ENCODE results near the gene ASPG.

Gene ASPG

GRCh38 chr14:104075530-104076151 lies 9.9 kb upstream of the ASPG start:
- DNase-seq, result peak in 1 of 5 experiments; percentile 27

GRCh38 chr14:104076743-104077142 lies 8.8 kb upstream of the ASPG start:
- DNase-seq, result peak in 1 of 5 experiments; percentile 86

GRCh38 chr14:104078031-104078455 lies 7.5 kb upstream of the ASPG start:
- peak; percentile 60 to 93 (median 78) for DNase-seq

- DNase-seq, result no peak
These were observed 4.9 kb upstream of the ASPG start for GRCh38 chr14:104080376-104081260.

GRCh38 chr14:104081261-104081835 lies 4.2 kb upstream of the ASPG start:
- no peak for DNase-seq

- DNase-seq, result no peak
These were observed 3.5 kb upstream of the ASPG start for GRCh38 chr14:104081951-104082464.

GRCh38 chr14:104082807-104083206 lies 2.7 kb upstream of the ASPG start:
- DNase-seq, result no peak

DNA sequence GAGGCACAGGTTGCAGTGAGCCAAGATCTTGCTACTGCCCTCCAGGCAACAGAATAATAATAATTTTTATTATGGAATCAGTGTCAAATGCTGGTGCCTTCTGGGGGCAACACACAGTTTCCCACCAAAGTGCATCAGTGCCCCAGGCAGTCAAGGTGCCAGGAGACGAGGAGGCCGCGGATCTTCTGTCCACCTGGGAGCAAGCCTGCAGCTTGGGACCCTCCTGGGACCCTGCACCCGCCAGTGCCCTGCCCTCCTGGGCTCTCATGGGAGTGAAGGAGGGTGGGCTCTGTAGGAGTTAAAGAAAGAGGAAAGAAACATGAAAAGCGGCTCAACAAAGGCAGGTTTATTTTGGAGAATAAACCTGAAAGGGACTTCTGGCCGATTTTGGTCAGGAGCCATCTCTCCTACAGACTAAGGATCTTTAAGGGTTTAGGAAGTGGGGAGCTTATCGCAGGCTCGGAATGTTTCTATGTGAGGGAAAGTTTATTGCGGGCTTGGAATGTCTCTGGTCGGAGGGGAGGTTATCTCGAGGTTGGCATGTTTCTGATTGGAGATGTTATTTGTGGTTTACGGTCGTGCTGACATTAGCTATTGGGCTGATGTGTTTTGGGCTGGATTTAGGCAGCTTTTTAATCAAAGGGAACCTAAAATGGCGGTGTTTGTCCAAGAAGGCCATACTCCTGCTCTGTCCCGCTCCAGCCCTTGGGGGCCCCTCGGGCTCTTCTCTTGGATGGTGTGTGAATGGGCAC lies 1.1 kb upstream of the ASPG start:
- DNase-seq, result no peak

- peak in 1 of 5 experiments; percentile 7 for DNase-seq
These were observed 345 bp downstream of the ASPG start for GRCh38 chr14:104085889-104086201.

- no peak for DNase-seq
These were observed 735 bp downstream of the ASPG start for GRCh38 chr14:104086210-104086660.

GRCh38 chr14:104086661-104087461 lies 1.4 kb downstream of the ASPG start:
- DNase-seq, result no peak

DNA sequence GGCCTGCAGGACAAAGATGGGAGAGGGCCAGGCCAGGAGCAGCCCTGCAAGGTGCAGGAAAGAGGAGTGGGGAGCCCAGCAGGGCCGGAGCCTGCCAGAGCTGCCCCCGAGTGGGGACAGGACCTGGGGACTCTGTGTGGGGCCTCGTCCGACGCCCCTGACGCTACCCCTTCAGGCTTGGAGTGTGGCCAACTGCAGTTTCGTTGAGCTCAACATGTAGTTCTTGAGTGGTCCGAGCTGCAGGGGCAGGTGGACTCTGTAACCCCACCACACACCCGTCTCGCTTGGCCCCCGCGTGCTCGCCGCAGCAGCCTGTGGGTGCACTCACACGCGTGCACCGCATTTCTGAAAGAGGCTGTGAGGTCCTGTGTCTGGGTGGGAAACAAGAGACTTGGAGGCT lies 2.0 kb downstream of the ASPG start:
- peak in 1 of 5 experiments; percentile 8 for DNase-seq

DNA sequence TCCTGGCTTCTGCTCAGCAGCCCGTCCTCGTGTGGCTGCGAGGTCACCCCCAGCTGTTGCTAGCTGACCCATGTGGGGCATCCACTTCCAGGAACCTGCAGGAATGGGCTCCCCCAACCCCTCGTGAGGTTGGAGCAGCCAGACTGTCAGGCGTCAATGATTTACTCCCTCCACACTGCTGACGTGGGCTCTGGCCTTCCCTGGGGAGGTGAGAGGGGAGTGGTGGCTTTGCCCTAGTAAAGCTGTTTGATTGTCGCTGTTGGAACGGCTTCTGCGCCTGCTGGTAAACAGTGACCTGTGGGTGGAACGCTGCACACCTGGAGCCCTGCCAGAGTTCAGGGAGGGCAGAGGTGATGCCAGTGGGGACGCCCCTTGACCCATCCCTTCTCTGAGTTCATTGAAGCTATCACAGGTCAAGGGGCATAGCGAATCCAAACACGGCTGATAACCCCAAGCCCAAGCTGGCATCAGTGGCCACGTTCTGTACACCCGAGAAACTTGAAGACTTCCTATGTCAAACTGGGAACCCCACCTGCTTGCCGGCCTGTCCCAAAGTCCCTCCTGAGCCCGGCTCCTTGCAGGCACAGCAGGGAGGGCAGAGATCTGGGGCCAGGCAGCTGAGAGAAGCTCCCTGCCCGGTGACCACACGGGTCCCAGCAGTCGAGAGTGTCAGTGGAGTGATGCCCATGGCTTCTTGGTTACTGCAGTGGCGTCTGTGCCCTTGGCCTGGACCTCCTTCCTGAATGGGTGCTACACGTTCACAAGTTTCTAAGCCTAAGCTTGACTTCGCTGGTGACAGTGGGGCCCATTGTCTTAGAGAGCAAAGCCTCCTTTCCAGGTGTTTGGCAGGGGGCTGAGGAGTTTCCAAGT lies 2.7 kb downstream of the ASPG start:
- no peak for DNase-seq

DNA sequence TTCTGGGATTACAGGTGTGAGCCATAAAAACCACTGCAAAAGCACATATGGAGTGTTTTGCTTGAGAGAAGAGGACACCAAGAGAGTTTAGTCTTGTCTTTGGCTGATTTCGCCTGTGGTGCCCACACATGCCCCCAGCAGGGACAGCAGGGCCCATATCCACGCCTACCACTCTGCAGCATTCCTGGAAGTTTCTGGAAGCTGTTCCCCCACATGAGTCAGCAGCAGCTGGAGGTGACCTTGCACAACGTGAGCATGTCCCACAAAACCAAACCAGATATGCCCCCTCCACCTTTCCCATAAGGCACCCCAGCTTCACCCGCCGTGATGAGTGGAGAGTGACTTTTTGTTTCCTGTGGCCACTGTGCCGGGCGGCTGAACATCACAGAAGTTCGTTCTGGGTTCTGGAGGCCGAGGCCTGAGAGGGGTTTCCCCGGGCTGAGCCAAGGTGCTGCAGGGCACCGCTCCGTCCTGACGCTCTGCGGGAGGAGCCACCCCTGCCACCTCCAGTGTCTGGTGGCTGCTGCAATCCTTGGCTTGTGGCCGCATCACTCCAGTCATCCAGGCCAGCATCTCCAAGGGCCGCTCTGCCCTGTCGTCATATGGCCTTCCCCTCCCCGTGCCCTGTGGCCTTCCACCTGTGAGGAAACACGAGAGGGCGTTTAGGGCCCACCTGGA lies 4.7 kb downstream of the ASPG start:
- DNase-seq, result peak in 1 of 5 experiments; percentile 6

DNA sequence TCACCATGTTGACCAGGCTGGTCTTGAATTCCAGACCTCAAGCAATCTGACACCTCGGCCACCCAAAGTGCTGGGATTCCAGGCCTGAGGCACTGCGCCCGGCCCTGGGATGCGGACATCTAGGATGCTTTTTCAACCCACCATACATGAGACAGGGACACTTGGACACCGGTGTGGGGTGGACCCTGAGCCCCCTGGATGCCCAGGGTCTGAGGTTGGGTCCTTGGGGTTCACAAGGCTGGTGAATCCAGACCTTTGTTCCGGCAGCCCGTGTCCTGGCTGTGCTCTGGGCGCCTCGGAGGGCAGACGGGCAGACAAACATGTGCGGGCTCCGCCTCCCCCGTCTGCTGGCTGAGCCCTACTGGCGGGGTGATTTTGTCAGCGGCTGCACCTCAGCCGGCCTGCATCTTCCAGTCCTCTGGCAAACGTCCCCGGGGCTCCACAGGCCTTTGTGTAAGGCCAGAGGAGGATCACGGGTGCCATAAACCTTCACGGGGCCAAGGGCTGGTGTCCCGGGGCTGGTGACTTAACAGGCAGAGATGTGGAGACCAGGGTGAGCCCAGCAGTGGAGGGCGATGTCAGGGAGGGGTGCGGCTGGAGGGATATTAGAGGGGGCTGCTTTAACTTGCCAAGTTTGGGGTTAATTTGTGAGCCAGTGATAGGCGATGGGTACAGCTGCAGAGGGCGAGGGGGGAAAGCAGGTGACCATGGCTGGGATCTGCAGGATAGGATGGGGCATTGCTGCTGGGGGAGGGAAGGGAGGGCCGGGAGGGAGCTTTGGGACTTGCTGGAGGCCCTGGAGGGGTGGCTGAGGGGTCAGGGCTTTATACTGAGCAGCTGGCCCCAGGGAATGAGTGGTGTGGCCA lies 5.8 kb downstream of the ASPG start:
- peak in 1 of 5 experiments; percentile 5 for DNase-seq

DNA sequence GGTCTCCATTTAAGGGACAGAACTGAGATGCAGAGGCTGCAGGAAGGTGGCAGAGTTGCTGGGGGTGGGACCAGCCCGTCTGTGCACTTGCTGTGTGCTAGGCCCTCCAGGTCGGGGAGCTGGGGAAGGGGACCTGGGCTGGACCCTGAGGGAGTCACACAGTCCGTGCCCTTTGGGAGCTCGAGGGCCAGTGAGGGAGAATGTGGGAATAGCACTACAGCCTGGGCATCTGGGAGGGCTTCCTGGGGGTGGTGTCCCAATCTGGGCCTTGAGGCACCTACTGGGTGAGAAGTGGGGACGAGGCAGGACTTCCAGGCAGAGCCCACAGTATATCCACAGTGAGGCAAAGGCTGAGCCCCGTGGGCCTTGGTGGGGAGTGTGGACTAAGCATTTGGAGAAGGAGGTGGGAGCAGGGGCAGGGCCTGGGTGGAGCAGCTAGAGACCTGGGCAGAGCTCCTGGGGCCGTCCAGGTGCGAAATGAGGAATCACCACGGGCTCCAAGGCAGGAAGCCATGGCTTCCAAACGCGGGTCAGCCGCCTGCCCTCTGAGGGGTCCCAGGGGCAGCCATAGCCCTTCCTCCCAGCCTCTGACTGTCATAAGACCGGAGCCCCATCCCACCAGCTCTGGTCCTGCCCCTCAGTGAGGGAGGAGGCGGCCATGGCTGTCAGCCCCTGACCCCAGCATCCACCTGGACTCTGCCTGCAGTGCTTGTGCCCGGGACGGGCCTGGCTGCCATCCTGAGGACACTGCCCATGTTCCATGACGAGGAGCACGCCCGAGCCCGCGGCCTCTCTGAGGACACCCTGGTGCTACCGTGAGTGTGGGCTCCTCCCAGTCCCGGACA lies 6.6 kb downstream of the ASPG start:
- peak in 2 of 5 experiments; percentile 3 to 7 for DNase-seq

- DNase-seq, result peak in 1 of 5 experiments; percentile 2
These were observed 7.4 kb downstream of the ASPG start for GRCh38 chr14:104092931-104093365.
